HG03378 (cell line): ENCODE data around the gene HS6ST1.

Experiments
- ATAC-seq: cut with Tn5 transposase; IDR thresholded peaks from one replicate; pipeline ENCODE4 v1.9.1; 2021; ENCODE audit warnings: mild to moderate bottlenecking, moderate library complexity; ENCODE audit not compliant: unreplicated experiment

Gene HS6ST1

GRCh38 chr2:128300151-128301020 is 18.3 kb downstream of the HS6ST1 start:
- no peak for ATAC-seq

GRCh38 chr2:128299628-128300027 is 19.0 kb downstream of the HS6ST1 start:
- no peak for ATAC-seq

GRCh38 chr2:128298846-128299507 is 19.7 kb downstream of the HS6ST1 start:
- no peak for ATAC-seq

- ATAC-seq: no peak
Measured at GRCh38 chr2:128298286-128298685, 20.4 kb downstream of the HS6ST1 start.

- ATAC-seq: no peak
Measured at GRCh38 chr2:128293870-128294455, 24.7 kb downstream of the HS6ST1 start.

- no peak for ATAC-seq
Measured at GRCh38 chr2:128293426-128293755, 25.3 kb downstream of the HS6ST1 start.

GRCh38 chr2:128292599-128293425 is 25.9 kb downstream of the HS6ST1 start:
- no peak for ATAC-seq

- no peak for ATAC-seq
Measured at GRCh38 chr2:128291844-128292598, 26.6 kb downstream of the HS6ST1 start.

- ATAC-seq: no peak
Measured at GRCh38 chr2:128291161-128291843, 27.4 kb downstream of the HS6ST1 start.

- no peak for ATAC-seq
Measured at GRCh38 chr2:128290356-128290755, 28.3 kb downstream of the HS6ST1 start.

- ATAC-seq: no peak
Measured at GRCh38 chr2:128289439-128289838, 29.2 kb downstream of the HS6ST1 start.

- ATAC-seq: no peak
Measured at GRCh38 chr2:128288781-128289180, 29.9 kb downstream of the HS6ST1 start.

GRCh38 chr2:128287780-128288735 is 30.6 kb downstream of the HS6ST1 start:
- ATAC-seq: no peak

- ATAC-seq: no peak
Measured at GRCh38 chr2:128286905-128287779, 31.5 kb downstream of the HS6ST1 start.

GRCh38 chr2:128286011-128286721 is 32.5 kb downstream of the HS6ST1 start:
- ATAC-seq: no peak

GRCh38 chr2:128285329-128285931 is 33.2 kb downstream of the HS6ST1 start:
- no peak for ATAC-seq

GRCh38 chr2:128284841-128285240 is 33.8 kb downstream of the HS6ST1 start:
- no peak for ATAC-seq
